HEK293T (cell line): Measurements from ENCODE around the gene RALB.

Experiments
- CTCF ChIA-PET: fragments of 350-600 bp; formaldehyde crosslinking; extraction: SDS; loops from one replicate; lab custom pipeline; 2021; ENCODE audit warnings: antibody characterized with exemption, inconsistent platforms; lab: Yijun Ruan, JAX
- POLR2A ChIA-PET: fragments of 350-600 bp; formaldehyde crosslinking; extraction: SDS; loops from one replicate; lab custom pipeline; 2020; ENCODE audit warnings: antibody characterized with exemption, inconsistent platforms; lab: Yijun Ruan, JAX
- DNase-seq: peaks from one replicate; pipeline ENCODE4 v3.0.0; 2012; ENCODE audit warnings: mixed read lengths; ENCODE audit errors: extremely low spot score
- ARNT ChIP-seq: fragments of 450-650 bp; IDR thresholded peaks from 2 replicates; pipeline ENCODE4 v1.6.1; 2017; ENCODE audit warnings: mild to moderate bottlenecking
- BHLHE40 ChIP-seq: fragments of 450-650 bp; IDR thresholded peaks from 2 replicates; pipeline ENCODE4 v1.6.1; 2016; ENCODE audit warnings: mild to moderate bottlenecking, moderate library complexity, borderline replicate concordance
- CTBP1 ChIP-seq: fragments of 450-650 bp; IDR thresholded peaks from 2 replicates; pipeline ENCODE4 v1.6.1; 2016; ENCODE audit warnings: borderline replicate concordance
- ELF4 ChIP-seq: fragments of 450-650 bp; IDR thresholded peaks from 2 replicates; pipeline ENCODE4 v1.6.1; 2017; ENCODE audit warnings: antibody characterized with exemption
- FOXA1 ChIP-seq: fragments of 450-650 bp; IDR thresholded peaks from 2 replicates; pipeline ENCODE4 v1.6.1; 2016; ENCODE audit warnings: mild to moderate bottlenecking
- FOXK2 ChIP-seq: fragments of 450-650 bp; IDR thresholded peaks from 2 replicates; pipeline ENCODE4 v1.6.1; 2016; ENCODE audit warnings: mild to moderate bottlenecking
- FOXM1 ChIP-seq: fragments of 450-650 bp; IDR thresholded peaks from 2 replicates; pipeline ENCODE4 v1.6.1; 2017; ENCODE audit warnings: mild to moderate bottlenecking, borderline replicate concordance
- HDGF ChIP-seq: fragments of 450-650 bp; IDR thresholded peaks from 2 replicates; pipeline ENCODE4 v1.6.1; 2017; ENCODE audit warnings: antibody characterized with exemption, borderline replicate concordance
- L3MBTL2 ChIP-seq: fragments of 450-650 bp; conservative IDR thresholded peaks from 2 replicates; pipeline ENCODE4 v1.6.1; 2016; ENCODE audit warnings: mild to moderate bottlenecking
- LEF1 ChIP-seq: fragments of 450-650 bp; IDR thresholded peaks from 2 replicates; pipeline ENCODE4 v1.6.1; 2017; ENCODE audit warnings: mild to moderate bottlenecking, borderline replicate concordance
- NFRKB ChIP-seq: fragments of 450-650 bp; IDR thresholded peaks from 2 replicates; pipeline ENCODE4 v1.6.1; 2016; ENCODE audit warnings: mild to moderate bottlenecking, moderate library complexity
- SP1 ChIP-seq: fragments of 450-650 bp; IDR thresholded peaks from 2 replicates; pipeline ENCODE4 v1.6.1; 2017
- SUZ12 ChIP-seq: fragments of 450-650 bp; IDR thresholded peaks from 2 replicates; pipeline ENCODE4 v1.6.1; 2016; ENCODE audit warnings: mild to moderate bottlenecking
- TARDBP ChIP-seq: fragments of 450-650 bp; IDR thresholded peaks from 2 replicates; pipeline ENCODE4 v1.6.1; 2016
- ZNF384 ChIP-seq: fragments of 450-650 bp; IDR thresholded peaks from 2 replicates; pipeline ENCODE4 v1.6.1; 2016
- TF ChIP-seq, protein P1 (sequence below): fragments of 450-650 bp; IDR thresholded peaks from 2 replicates; pipeline ENCODE4 v1.6.1; 2016

Gene RALB

DNA sequence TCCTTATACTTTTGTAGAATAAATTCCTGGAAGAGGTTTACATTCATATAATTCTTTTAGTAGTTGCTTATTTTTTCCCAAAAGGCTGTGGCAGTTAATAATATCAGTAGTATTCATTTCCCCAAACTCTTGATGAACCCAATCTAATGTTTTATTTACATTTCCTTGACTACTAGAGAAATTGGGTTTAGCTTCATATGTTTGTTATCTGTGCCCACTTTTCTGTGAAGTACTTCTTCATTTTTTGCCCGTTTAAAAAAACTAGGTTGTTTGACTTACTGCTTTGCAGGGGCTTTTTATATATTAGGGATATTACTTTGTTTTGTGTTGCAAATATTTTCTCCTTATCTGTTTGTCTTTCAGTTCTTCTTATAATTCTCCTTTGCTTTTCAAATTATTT, 17.2 kb downstream of the RALB start:
- POLR2A ChIA-PET: no interaction called here
- no peak for TF ChIP-seq ARNT
- no peak for TF ChIP-seq CTBP1
- TF ChIP-seq FOXM1: no peak
- TF ChIP-seq TARDBP: no peak
- TF ChIP-seq NFRKB: no peak
- TF ChIP-seq SP1: no peak
- TF ChIP-seq ZNF384: no peak
- no peak for TF ChIP-seq FOXK2
- TF ChIP-seq L3MBTL2: no peak
- no peak for TF ChIP-seq HDGF
- no peak for TF ChIP-seq BHLHE40
- no peak for TF ChIP-seq LEF1
- TF ChIP-seq SUZ12: no peak
- no peak for TF ChIP-seq ELF4
- TF ChIP-seq, protein P1, sequence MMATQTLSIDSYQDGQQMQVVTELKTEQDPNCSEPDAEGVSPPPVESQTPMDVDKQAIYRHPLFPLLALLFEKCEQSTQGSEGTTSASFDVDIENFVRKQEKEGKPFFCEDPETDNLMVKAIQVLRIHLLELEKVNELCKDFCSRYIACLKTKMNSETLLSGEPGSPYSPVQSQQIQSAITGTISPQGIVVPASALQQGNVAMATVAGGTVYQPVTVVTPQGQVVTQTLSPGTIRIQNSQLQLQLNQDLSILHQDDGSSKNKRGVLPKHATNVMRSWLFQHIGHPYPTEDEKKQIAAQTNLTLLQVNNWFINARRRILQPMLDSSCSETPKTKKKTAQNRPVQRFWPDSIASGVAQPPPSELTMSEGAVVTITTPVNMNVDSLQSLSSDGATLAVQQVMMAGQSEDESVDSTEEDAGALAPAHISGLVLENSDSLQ: no peak
- TF ChIP-seq FOXA1: no peak
- CTCF ChIA-PET: no interaction called here
- no peak for DNase-seq

DNA sequence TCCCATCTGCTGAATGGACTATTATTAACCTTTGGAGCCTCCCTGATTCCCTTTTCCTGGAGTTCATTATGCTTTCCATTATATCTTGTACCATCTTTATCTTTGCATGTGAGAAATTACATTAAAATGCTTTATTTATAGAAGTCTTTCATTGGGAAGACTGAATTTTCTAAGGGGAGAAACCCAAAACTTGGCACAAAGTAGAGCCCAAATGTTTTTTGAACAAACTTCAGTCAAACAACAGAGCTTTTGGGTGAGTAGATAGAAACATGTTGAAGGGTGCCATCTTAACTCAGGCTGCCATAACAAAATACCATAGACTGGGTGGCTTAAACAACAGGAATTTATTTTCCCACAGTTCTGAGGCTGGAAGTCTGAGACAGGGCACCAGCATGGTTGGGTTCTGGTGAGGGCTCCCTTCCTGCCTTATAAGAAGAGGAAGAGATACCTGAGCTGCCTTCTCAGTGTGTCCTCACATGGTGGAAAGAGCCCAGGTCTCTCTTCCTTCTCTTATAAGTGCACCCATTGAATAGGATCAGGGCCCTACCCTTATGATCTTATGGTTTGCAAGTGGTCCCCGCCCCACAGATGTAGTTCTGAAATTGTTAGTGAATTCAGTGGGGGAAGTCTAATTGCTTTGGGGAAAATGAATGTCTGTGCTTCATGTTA, 19.2 kb downstream of the RALB start:
- TF ChIP-seq TARDBP (no peak), FOXA1 (no peak), HDGF (no peak), FOXK2 (no peak), ARNT (no peak), CTBP1 (no peak), FOXM1 (no peak), ELF4 (no peak), L3MBTL2 (no peak), LEF1 (no peak), SP1 (no peak), ZNF384 (no peak), NFRKB (no peak), BHLHE40 (no peak)
- TF ChIP-seq, protein P1: no peak
- ChIA-PET CTCF (interaction anchor here (0.6 to 0.7 kb wide), 2 partner anchors 17 to 43 kb away, joined by 3 read pairs; no protein-coding TSS in a partner anchor), POLR2A (no interaction called here)
- DNase-seq: no peak

DNA sequence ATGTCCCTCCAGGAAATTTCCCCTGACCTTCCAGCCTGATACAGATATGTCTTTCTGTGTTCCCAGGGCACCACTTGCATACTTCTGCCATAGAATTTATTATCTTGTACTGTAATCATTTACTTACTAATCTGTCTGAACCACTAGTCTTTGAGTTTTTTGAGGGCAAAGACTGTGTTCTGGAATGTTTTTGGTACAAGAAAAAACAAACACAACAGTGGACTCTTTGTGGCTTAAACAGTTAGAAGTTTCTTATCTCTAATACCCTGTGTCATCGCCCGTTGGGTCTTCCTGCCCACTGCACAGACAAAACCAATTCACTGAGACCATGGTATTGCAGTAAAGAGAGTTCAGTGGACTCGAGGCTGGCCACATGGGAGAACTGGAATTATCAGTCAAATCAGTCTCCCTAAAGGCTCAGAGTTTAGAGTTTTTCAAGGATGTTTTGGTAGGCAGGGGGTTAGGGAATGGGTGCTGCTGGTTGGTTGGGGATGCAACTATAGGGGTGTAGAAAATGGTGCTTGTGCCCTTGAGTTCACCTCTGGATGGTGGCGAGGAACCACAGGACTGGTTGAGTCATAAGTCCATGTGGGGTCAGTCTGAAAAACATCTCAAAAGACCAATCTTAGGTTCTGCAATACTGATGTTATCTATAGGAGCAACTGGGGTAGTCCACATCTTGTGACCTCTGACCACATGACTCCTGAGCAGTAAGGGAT, 20.3 kb downstream of the RALB start:
- DNase-seq: no peak
- POLR2A ChIA-PET: no interaction called here
- TF ChIP-seq ARNT: no peak
- no peak for TF ChIP-seq NFRKB
- TF ChIP-seq, protein P1: no peak
- no peak for TF ChIP-seq HDGF
- TF ChIP-seq TARDBP: no peak
- TF ChIP-seq L3MBTL2: no peak
- no peak for TF ChIP-seq FOXK2
- no peak for TF ChIP-seq ZNF384
- no peak for TF ChIP-seq SP1
- TF ChIP-seq FOXA1: no peak
- no peak for TF ChIP-seq FOXM1
- no peak for TF ChIP-seq BHLHE40
- TF ChIP-seq LEF1: no peak
- TF ChIP-seq ELF4: no peak
- no peak for TF ChIP-seq SUZ12
- CTCF ChIA-PET: no interaction called here

DNA sequence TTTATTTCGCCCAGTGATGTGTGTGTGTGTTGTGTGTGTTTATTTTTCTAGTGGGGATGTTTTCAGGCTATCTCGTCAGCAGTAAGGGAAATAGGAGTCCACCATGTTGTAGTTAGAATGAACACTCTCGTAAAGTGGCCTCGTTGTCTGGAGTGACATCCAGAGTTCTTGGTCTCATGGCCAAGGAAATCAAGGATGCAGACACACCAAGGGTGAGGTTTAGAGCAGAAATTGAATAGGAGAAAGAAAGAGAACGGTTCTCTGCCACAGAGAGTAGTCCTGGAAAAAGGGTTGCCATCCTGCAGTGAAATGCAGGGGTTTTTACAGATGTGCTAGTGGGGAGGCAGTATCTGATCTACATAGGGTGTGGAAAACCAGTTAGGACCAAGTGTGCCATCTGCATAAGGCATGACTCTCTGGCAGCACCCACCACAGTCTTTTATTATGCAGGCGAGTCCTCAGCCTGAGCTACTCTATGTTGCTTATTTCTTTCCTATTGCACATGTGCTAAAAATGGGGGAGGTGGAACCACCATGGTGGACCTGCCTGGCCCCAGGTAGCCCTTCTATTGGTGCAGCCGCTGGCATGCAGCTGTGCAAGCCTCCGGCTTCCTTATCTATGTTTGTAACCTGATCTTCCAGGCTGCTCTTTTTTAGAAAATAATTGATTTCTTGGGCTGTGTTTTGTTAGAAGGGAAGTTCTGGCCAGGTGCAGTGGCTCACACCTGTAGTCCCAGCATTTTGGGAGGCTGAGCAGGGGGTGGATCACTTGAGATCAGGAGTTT, 23.2 kb downstream of the RALB start:
- DNase-seq: no peak
- CTCF ChIA-PET: interaction anchor here (1.8 kb wide), 1 partner anchor 8 kb away, joined by 8 read pairs; no protein-coding TSS in a partner anchor
- TF ChIP-seq TARDBP (no peak), ELF4 (no peak), FOXK2 (no peak), ARNT (no peak), FOXM1 (no peak)
- POLR2A ChIA-PET: no interaction called here

DNA sequence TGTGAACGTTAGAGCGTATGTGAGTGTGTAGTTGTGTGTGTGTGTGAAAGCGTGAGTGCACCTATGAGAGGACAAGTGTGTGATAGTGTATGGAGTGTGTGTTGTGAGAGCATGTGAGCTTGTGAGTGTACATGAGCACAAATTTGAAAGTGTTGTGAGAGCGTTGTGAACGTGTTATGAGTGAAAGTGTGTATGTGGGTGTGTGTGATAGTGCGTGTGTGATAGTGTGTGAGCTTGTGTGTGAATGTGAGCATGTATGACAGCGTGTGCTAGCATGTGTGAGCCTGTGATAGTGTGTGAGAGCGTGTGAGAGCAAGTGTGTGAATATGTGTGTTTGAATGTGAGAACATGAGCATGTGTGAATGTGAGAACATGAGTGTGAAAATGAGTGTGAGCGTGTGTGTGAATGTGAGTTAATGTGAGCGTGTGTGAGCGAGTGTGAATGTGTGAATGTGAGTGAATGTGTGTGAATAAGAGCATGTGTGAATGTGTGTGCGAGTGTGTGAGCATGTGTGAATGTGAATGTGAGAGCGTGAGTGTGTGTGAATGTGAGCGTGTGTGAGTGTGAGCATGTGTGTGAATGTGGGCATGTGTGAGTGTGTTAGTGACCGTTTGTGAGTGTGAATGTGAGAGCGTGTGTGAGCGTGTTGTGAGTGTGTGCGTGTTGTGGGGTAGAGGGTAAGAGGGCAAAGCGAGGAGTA, 25.0 kb downstream of the RALB start:
- ChIA-PET POLR2A (no interaction called here), CTCF (no interaction called here)
- DNase-seq: no peak
- no peak for TF ChIP-seq FOXM1
- peak; percentile 42; the same call in 1 of the 2 replicates for TF ChIP-seq TARDBP
